NT2/D1 (cell line): ENCODE results near the gene FBXL13.

Experiments used
- SUZ12 ChIP-seq: IDR thresholded peaks from 2 replicates; pipeline ENCODE4 v1.6.1; 2011; ENCODE audit not compliant: insufficient read length, insufficient read depth; ENCODE audit errors: extremely low read depth
- YY1 ChIP-seq: IDR thresholded peaks from 2 replicates; pipeline ENCODE4 v1.6.1; 2011; ENCODE audit not compliant: insufficient read length, insufficient read depth
- ZNF274 ChIP-seq: IDR thresholded peaks from 2 replicates; pipeline ENCODE4 v1.6.1; 2011; ENCODE audit warnings: mild to moderate bottlenecking, low read depth, low read length

DNA sequence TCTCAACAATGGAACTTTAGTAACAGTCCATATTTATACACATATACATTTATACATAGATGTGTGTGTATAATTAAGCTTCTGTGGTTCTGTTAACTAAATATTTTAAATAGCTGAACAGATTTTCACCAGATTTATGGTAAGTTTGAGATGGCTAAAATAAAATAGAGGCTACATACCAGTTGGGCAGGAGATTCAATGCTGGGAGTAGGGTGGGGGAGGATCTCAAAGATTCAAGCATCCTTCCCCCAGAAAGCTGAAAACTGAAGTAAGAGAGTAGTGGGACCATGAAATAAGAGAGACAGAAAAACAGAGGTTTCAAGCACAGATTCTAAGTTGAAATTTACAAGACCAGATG is 147.8 kb downstream of the FBXL13 start:
- no peak for TF ChIP-seq YY1
- TF ChIP-seq ZNF274, result no peak
- no peak for TF ChIP-seq SUZ12
